ENCODE results near the gene GSK3A. TPM values are rescaled to one million over a fixed set of nuclear protein-coding genes. Genes with fewer than 3 reads are reported as not detected.

The GSK3A gene
- total and polyA plus RNA-seq, 9 of the 15 experiments (the other 6 are each of a cell fraction or from before 2014, with no cell fraction given) = 0.62 to 90.7 (median 33.3) TPM

GRCh38 chr19:42217520-42218437 is 24.6 kb downstream of the GSK3A start, which contains the start of gene DEDD2 (continued):
- TF ChIP-seq JUND (IDR thresholded peaks at IDR 0.05; ENCODE audit: borderline replicate concordance, low read depth, low read length) (peak; percentile 69), JUND (tag; IDR thresholded peaks at IDR 0.05; ENCODE audit: borderline replicate concordance, low read depth, low read length) (peak; percentile 30; the same call in 1 of the 3 replicates), MTA3 (IDR thresholded peaks at IDR 0.05; ENCODE audit: borderline replicate concordance) (0 out of 2 replicates have a peak, but pooled peaks have one; percentile 46), TAF1 (IDR thresholded peaks at IDR 0.05; ENCODE audit: control insufficient read depth, extremely low read depth, insufficient read depth, low read length, severe bottlenecking) (peak; percentile 53), XRCC4 (IDR thresholded peaks at IDR 0.05; ENCODE audit: extremely low read depth, insufficient read depth, insufficient read length) (no peak), THAP12 (CRISPR knock-in tag; IDR thresholded peaks at IDR 0.05) (no peak), ZNF589 (CRISPR knock-in tag; IDR thresholded peaks at IDR 0.05; ENCODE audit: low read depth) (no peak), SIN3A (IDR thresholded peaks at IDR 0.05; ENCODE audit: borderline replicate concordance in 2 of 2, control insufficient read depth in 1 of 2, low read depth in 2 of 2, low read length in 2 of 2) (peak in 1 of 2 experiments; percentile 61; a peak in 2 of 4 replicates), ZNF184 (CRISPR knock-in tag; IDR thresholded peaks at IDR 0.05) (no peak), NCOA6 (IDR thresholded peaks at IDR 0.05) (no peak), NBN (IDR thresholded peaks at IDR 0.05; ENCODE audit: low read depth) (0 out of 2 replicates have a peak, but pooled peaks have one; percentile 23), ZNF165 (CRISPR knock-in tag; IDR thresholded peaks at IDR 0.05; ENCODE audit: borderline replicate concordance) (no peak), CAMTA2 (CRISPR knock-in tag; conservative IDR thresholded peaks at IDR 0.05) (no peak), NONO (IDR thresholded peaks at IDR 0.05; ENCODE audit: low read depth in 2 of 2, low read length in 1 of 2) (no peak), POLR3A (IDR thresholded peaks at IDR 0.05; ENCODE audit: borderline replicate concordance, extremely low read depth, insufficient read depth, insufficient read length) (no peak), TBP (optimal IDR thresholded peaks at IDR 0.05; ENCODE audit: low read depth, low read length) (peak; percentile 59), PTRF (tag; IDR thresholded peaks at IDR 0.05) (no peak), PURB (CRISPR knock-in tag; IDR thresholded peaks at IDR 0.05; ENCODE audit: low read depth) (no peak), SIRT6 (IDR thresholded peaks at IDR 0.05; ENCODE audit: low read depth, low read length) (no peak), PHF21A (IDR thresholded peaks at IDR 0.05; ENCODE audit: borderline replicate concordance, low read depth) (no peak), ZNF384 (IDR thresholded peaks at IDR 0.05; ENCODE audit: low read depth, low read length) (no peak), EGR1 (conservative IDR thresholded peaks at IDR 0.05) (peak; percentile 92), BCOR (IDR thresholded peaks at IDR 0.05) (no peak), ZNF282 (CRISPR knock-in tag; IDR thresholded peaks at IDR 0.05) (no peak), ZBTB43 (CRISPR knock-in tag; IDR thresholded peaks at IDR 0.05) (no peak)
